IMR-90 (cell line): Measurements from ENCODE around the gene TSHZ3.

Experiments
- BHLHE40 ChIP-seq: fragments of 150-350 bp; IDR thresholded peaks from 2 replicates; pipeline ENCODE4 v1.6.1; 2016; ENCODE audit warnings: mild to moderate bottlenecking, low read depth, low read length
- CEBPB ChIP-seq: IDR thresholded peaks from 2 replicates; pipeline ENCODE4 v1.6.1; 2012; ENCODE audit warnings: low read depth, low read length, improper control_type of control experiment
- CHD1 ChIP-seq: IDR thresholded peaks from 2 replicates; pipeline ENCODE4 v1.6.1; 2012; ENCODE audit warnings: low read depth, low read length, improper control_type of control experiment
- CTCF ChIP-seq: conservative IDR thresholded peaks from 2 replicates; pipeline ENCODE4 v1.5.1; 2012; ENCODE audit warnings: mild to moderate bottlenecking, low read depth, low read length, improper control_type of control experiment
- ELK1 ChIP-seq: fragments of 150-350 bp; IDR thresholded peaks from 2 replicates; pipeline ENCODE4 v1.6.1; 2016; ENCODE audit warnings: low read depth, mild to moderate bottlenecking, low read length, moderate library complexity, borderline replicate concordance
- FOS ChIP-seq: fragments of 150-350 bp; IDR thresholded peaks from 2 replicates; pipeline ENCODE4 v1.6.1; 2016; ENCODE audit warnings: low read depth, low read length
- MAFK ChIP-seq: IDR thresholded peaks from 2 replicates; pipeline ENCODE4 v1.6.1; 2012; ENCODE audit warnings: low read depth, low read length, improper control_type of control experiment
- MAZ ChIP-seq: IDR thresholded peaks from 2 replicates; pipeline ENCODE4 v1.6.1; 2012; ENCODE audit warnings: low read depth, mild to moderate bottlenecking, low read length, improper control_type of control experiment, moderate library complexity, borderline replicate concordance
- MXI1 ChIP-seq: IDR thresholded peaks from 2 replicates; pipeline ENCODE4 v1.6.1; 2012; ENCODE audit warnings: low read depth, mild to moderate bottlenecking, low read length, moderate library complexity, borderline replicate concordance
- POLR2A ChIP-seq: IDR thresholded peaks from 2 replicates; pipeline ENCODE4 v1.6.1; 2012; ENCODE audit warnings: mild to moderate bottlenecking, low read depth, low read length
- RAD21 ChIP-seq: IDR thresholded peaks from 2 replicates; pipeline ENCODE4 v1.6.1; 2012; ENCODE audit warnings: low read length, improper control_type of control experiment
- RFX5 ChIP-seq: IDR thresholded peaks from 2 replicates; pipeline ENCODE4 v1.8.0; 2012; ENCODE audit warnings: low read depth, mild to moderate bottlenecking, low read length, moderate library complexity
- SMC3 ChIP-seq: fragments of 150-350 bp; IDR thresholded peaks from 2 replicates; pipeline ENCODE4 v1.6.1; 2016; ENCODE audit warnings: low read depth, mild to moderate bottlenecking, antibody characterized with exemption, low read length, moderate library complexity
- USF2 ChIP-seq: fragments of 150-350 bp; IDR thresholded peaks from 2 replicates; pipeline ENCODE4 v1.6.1; 2017; ENCODE audit warnings: mild to moderate bottlenecking, antibody characterized with exemption, low read length, low read depth

GRCh38 chr19:31254180-31254551 is 95.1 kb downstream of the TSHZ3 start:
- TF ChIP-seq ELK1 (no peak), RFX5 (no peak), CTCF (no peak), POLR2A (no peak), RAD21 (no peak), SMC3 (no peak), FOS (no peak), CEBPB (no peak), USF2 (no peak), BHLHE40 (no peak), MXI1 (no peak), MAFK (no peak), MAZ (no peak), CHD1 (no peak)
